IMR-90 (cell line): ENCODE data around the gene PAM. TPM values are rescaled to one million over a fixed set of nuclear protein-coding genes. Genes with fewer than 3 reads are reported as not detected.
"Not testable (repeated sequence)": the region's sequence is repeated elsewhere in the genome, so short reads cannot be mapped to it uniquely, and the experiment has no call there.

Experiments used
- ATAC-seq: fragments of 200-7000 bp; cut with Tn5 transposase; 2 replicates; pipeline ENCODE4 v1.9.1; 2020; ENCODE audit warnings: low read depth, mild to moderate bottlenecking, moderate library complexity
- BruUV-seq: library from RNA; stranded (reverse); fragments of 400-500 nt; replicated peaks from 2 replicates; lab custom pipeline; 2021; lab: Mats Ljungman, UMichigan
- CTCF ChIA-PET: fragments of 300-600 bp; formaldehyde crosslinking; extraction: SDS; loops from one replicate; lab custom pipeline; 2021; ENCODE audit warnings: antibody characterized with exemption; lab: Yijun Ruan, JAX
- POLR2A ChIA-PET: fragments of 300-600 bp; sonication (Branson Sonifier 250); formaldehyde crosslinking; loops from one replicate; lab custom pipeline; 2022; ENCODE audit warnings: antibody characterized with exemption; ENCODE audit not compliant: unreplicated experiment; lab: Charles Lee
- DNase-seq: peaks from one replicate; pipeline ENCODE4 v3.0.0; 2013
- H2AFZ ChIP-seq: replicated peaks from 2 replicates; pipeline ENCODE3; 2013; ENCODE audit warnings: low read length, mild to moderate bottlenecking; ENCODE audit not compliant: poor library complexity
- H2AK5ac ChIP-seq: 2 replicates; pipeline ENCODE4 v1.6.1; 2013; ENCODE audit warnings: low read depth, low read length, inconsistent platforms
- H2AK9ac ChIP-seq: replicated peaks from 2 replicates; pipeline ENCODE3; 2013; ENCODE audit warnings: mild to moderate bottlenecking, low read depth, low read length, moderate library complexity; ENCODE audit not compliant: poor library complexity
- H2BK120ac ChIP-seq: 2 replicates; pipeline ENCODE4 v1.6.1; 2013; ENCODE audit warnings: low read depth, low read length, inconsistent platforms
- H2BK15ac ChIP-seq: 3 replicates; pipeline ENCODE4 v1.6.1; 2013; ENCODE audit warnings: low read depth, low read length, inconsistent platforms
- H2BK20ac ChIP-seq: 2 replicates; pipeline ENCODE4 v1.6.1; 2013; ENCODE audit warnings: low read depth, mild to moderate bottlenecking, inconsistent platforms, low read length, moderate library complexity
- H2BK5ac ChIP-seq: 2 replicates; pipeline ENCODE4 v1.6.1; 2013; ENCODE audit warnings: mild to moderate bottlenecking, low read depth, low read length, inconsistent platforms; ENCODE audit not compliant: poor library complexity, severe bottlenecking
- H3K14ac ChIP-seq: replicated peaks from 2 replicates; pipeline ENCODE4 v1.6.1; 2013; ENCODE audit warnings: low read depth, low read length, inconsistent platforms
- H3K18ac ChIP-seq: 2 replicates; pipeline ENCODE4 v1.6.1; 2013; ENCODE audit warnings: low read depth, low read length, control low read depth
- H3K23ac ChIP-seq: 2 replicates; pipeline ENCODE4 v1.6.1; 2013; ENCODE audit warnings: low read depth, low read length, inconsistent platforms
- H3K27ac ChIP-seq: 2 replicates; pipeline ENCODE4 v1.5.1; 2013; ENCODE audit warnings: mild to moderate bottlenecking, control low read depth, low read length; ENCODE audit not compliant: insufficient read depth
- H3K27me3 ChIP-seq: 2 replicates; pipeline ENCODE4 v1.6.1; 2013; ENCODE audit warnings: low read length; ENCODE audit not compliant: control insufficient read depth, insufficient read depth
- H3K36me3 ChIP-seq: 2 replicates; pipeline ENCODE4 v1.6.1; 2013; ENCODE audit warnings: low read length, mixed read lengths; ENCODE audit not compliant: control insufficient read depth, insufficient read depth
- H3K4ac ChIP-seq: 2 replicates; pipeline ENCODE4 v1.6.1; 2013; ENCODE audit warnings: low read depth, low read length, inconsistent platforms
- H3K4me1 ChIP-seq: 2 replicates; pipeline ENCODE4 v1.6.1; 2013; ENCODE audit warnings: low read length, mixed read lengths; ENCODE audit not compliant: control insufficient read depth, insufficient read depth
- H3K4me2 ChIP-seq: 2 replicates; pipeline ENCODE4 v1.6.1; 2013; ENCODE audit warnings: low read depth, mild to moderate bottlenecking, control low read depth, low read length, moderate library complexity
- H3K4me3 ChIP-seq: 2 replicates; pipeline ENCODE4 v1.5.1; 2013; ENCODE audit warnings: low read depth, mild to moderate bottlenecking, control low read depth, low read length, moderate library complexity; ENCODE audit not compliant: insufficient read depth
- H3K56ac ChIP-seq: 2 replicates; pipeline ENCODE4 v1.6.1; 2013; ENCODE audit warnings: low read length, inconsistent platforms; ENCODE audit not compliant: insufficient read depth; ENCODE audit errors: extremely low read depth
- H3K79me1 ChIP-seq, 2 experiments: 2 replicates each; pipeline ENCODE4 v1.6.1; 2013; ENCODE audit warnings: low read length in 2 of 2, inconsistent platforms in 1 of 2, low read depth in 1 of 2
- H3K9ac ChIP-seq: 2 replicates; pipeline ENCODE4 v1.6.1; 2013; ENCODE audit warnings: low read depth, low read length, control low read depth
- H3K9me1 ChIP-seq: 2 replicates; pipeline ENCODE4 v1.6.1; 2013; ENCODE audit warnings: low read length, inconsistent platforms; ENCODE audit not compliant: insufficient read depth
- H3K9me3 ChIP-seq: 2 replicates; pipeline ENCODE4 v1.6.1; 2013; ENCODE audit warnings: low read length; ENCODE audit not compliant: control insufficient read depth, insufficient read depth
- H4K20me1 ChIP-seq: 2 replicates; pipeline ENCODE4 v1.6.1; 2013; ENCODE audit warnings: low read length, inconsistent platforms; ENCODE audit not compliant: insufficient read depth
- H4K5ac ChIP-seq: 2 replicates; pipeline ENCODE4 v1.6.1; 2013; ENCODE audit warnings: mild to moderate bottlenecking, low read depth, low read length, control low read depth
- H4K8ac ChIP-seq, 2 experiments: 2 replicates each; pipeline ENCODE4 v1.6.1; 2013; ENCODE audit warnings: low read depth in 2 of 2, low read length in 2 of 2, control low read depth in 1 of 2, inconsistent platforms in 1 of 2
- H4K91ac ChIP-seq: 2 replicates; pipeline ENCODE4 v1.6.1; 2013; ENCODE audit warnings: low read depth, low read length, inconsistent platforms; ENCODE audit not compliant: insufficient read depth
- CEBPB ChIP-seq: IDR thresholded peaks from 2 replicates; pipeline ENCODE4 v1.6.1; 2012; ENCODE audit warnings: low read depth, low read length, improper control_type of control experiment
- MXI1 ChIP-seq: IDR thresholded peaks from 2 replicates; pipeline ENCODE4 v1.6.1; 2012; ENCODE audit warnings: low read depth, mild to moderate bottlenecking, low read length, moderate library complexity, borderline replicate concordance
- POLR2A ChIP-seq: IDR thresholded peaks from 2 replicates; pipeline ENCODE4 v1.6.1; 2012; ENCODE audit warnings: mild to moderate bottlenecking, low read depth, low read length
- WGBS, 2 experiments: methylation state at CpG; one replicate each; pipeline versions ENCODE4 v1.1.5 to v1.1.7; 2013; ENCODE audit warnings: missing lambda C conversion rate in 2 of 2; ENCODE audit not compliant: insufficient read length in 1 of 2; ENCODE audit errors: extremely low coverage in 2 of 2; 5-methylcytosine and 5-hydroxymethylcytosine counted together
- dilution Hi-C: fragments of 300-500 bp; cut with HindIII; formaldehyde crosslinking; loops from one replicate; pipeline ENCODE4 v1.14.3; 2018; ENCODE audit warnings: low sequenced_read_pairs; ENCODE audit not compliant: unreplicated experiment
- in situ Hi-C: fragments of 300-500 bp; cut with MboI; formaldehyde crosslinking; loops from 3 replicates; pipeline ENCODE4 v1.14.3; 2019; ENCODE audit warnings: low sequenced_read_pairs, inconsistent platforms, mixed read lengths
- intact Hi-C: fragments of 100-400 bp; cut with micrococcal nuclease; formaldehyde crosslinking; loops from 2 replicates; pipeline ENCODE4 v1.10.0; 2022
- polyA plus RNA-seq, 3 experiments: library from polyadenylated mRNA; depleted of rRNA; stranded (reverse); fragments of >200 nt; gene quantifications; 2 replicates each; pipeline ENCODE4 v1.2.3, GENCODE V29; 2012; ENCODE audit warnings: low replicate concordance in 1 of 3
- total RNA-seq: library from RNA; depleted of rRNA; stranded (reverse); fragments of >200 nt; gene quantifications from 2 replicates; pipeline ENCODE4 v1.2.3, GENCODE V29; 2012

Gene PAM
- total and polyA plus RNA-seq, 2 of the 4 experiments (the other 2 are of a cell fraction): 115 to 179 TPM

- Histone ChIP-seq H3K4me1 (peaks cover 3% of the 10 kb centered on the region), H3K4me2 (no peak overlapping the region), H2BK5ac (no peak overlapping the region), H2BK15ac (no peak overlapping the region), H3K14ac (no peak overlapping the region), H3K18ac (no peak overlapping the region), H3K4ac (no peak overlapping the region), H3K9me1 (no peaks in the 10 kb centered on the region; the same call in 1 of the 2 replicates), H3K56ac (no peak overlapping the region), H4K5ac (no peak overlapping the region), H4K20me1 (peaks cover 33% of the 10 kb centered on the region), H3K27me3 (no peaks in the 10 kb centered on the region), H3K27ac (no peak overlapping the region), H2BK120ac (no peak overlapping the region), H2AK9ac (no peak overlapping the region), H2AFZ (no peak overlapping the region), H4K8ac (no peak overlapping the region), H3K23ac (no peak overlapping the region), H3K9me3 (no peaks in the 10 kb centered on the region), H4K91ac (no peak overlapping the region), H3K4me3 (no peak overlapping the region), H2AK5ac (no peak overlapping the region), H3K79me1 (peaks cover 29 to 48% of the 10 kb centered on the region in 2 experiments), H3K9ac (no peak overlapping the region), H2BK20ac (no peak overlapping the region; the same call in 1 of the 2 replicates), H3K36me3 (no peaks in the 10 kb centered on the region)
- DNase-seq (no peak), ATAC-seq (no peak)
- TF ChIP-seq CEBPB (no peak), POLR2A (no peak), MXI1 (no peak)
- POLR2A ChIA-PET: no interaction called here
- no TSS peak for BruUV-seq
- in situ Hi-C loops: loop anchor here (10.0 kb wide), 2 partner anchors 192 to 272 kb away; no protein-coding TSS in a partner anchor
- intact Hi-C loops: loop anchor here (10.0 kb wide), 1 partner anchor 362 kb away; no protein-coding TSS in a partner anchor
- CTCF ChIA-PET: no interaction called here
- no CpG with 5 or more reads among the region's 1 CpG for whole genome bisulfite sequencing, 2 experiments
- dilution Hi-C loops: no loop called here
Measured at GRCh38 chr5:102773133-102773532, 18.0 kb downstream of the PAM start.

GRCh38 chr5:102775756-102776155, 20.7 kb downstream of the PAM start:
- in situ Hi-C loops: loop anchor here (10.0 kb wide), 2 partner anchors 189 to 269 kb away; no protein-coding TSS in a partner anchor
- not testable (repeated sequence) for DNase-seq

More at GRCh38 chr5:102775756-102776155, 20.7 kb downstream of the PAM start:
- dilution Hi-C loops, H2BK5ac ChIP-seq, H3K27me3 ChIP-seq, H3K18ac ChIP-seq, H3K14ac ChIP-seq, H3K27ac ChIP-seq, H4K5ac ChIP-seq, H3K9ac ChIP-seq, H4K8ac ChIP-seq, BruUV-seq, H3K36me3 ChIP-seq, H2AFZ ChIP-seq, H3K4me1 ChIP-seq, H3K23ac ChIP-seq, H3K4me2 ChIP-seq, H2BK20ac ChIP-seq, H2AK9ac ChIP-seq, H3K4ac ChIP-seq, H3K9me3 ChIP-seq, H3K9me1 ChIP-seq, H2BK120ac ChIP-seq, CTCF ChIA-PET, H3K56ac ChIP-seq, H4K91ac ChIP-seq, H3K4me3 ChIP-seq, POLR2A ChIA-PET, ATAC-seq, H2BK15ac ChIP-seq, H2AK5ac ChIP-seq: not testable (repeated sequence)
- peaks cover 26 to 46% of the 10 kb centered on the region in 2 experiments for H3K79me1 ChIP-seq
- intact Hi-C loops: loop anchor here (10.0 kb wide), 1 partner anchor 359 kb away; no protein-coding TSS in a partner anchor
- peaks cover 30% of the 10 kb centered on the region for H4K20me1 ChIP-seq
